ENCODE measurements around the gene BAIAP2L1. TPM values are rescaled to one million over a fixed set of nuclear protein-coding genes. Genes with fewer than 3 reads are reported as not detected.

BAIAP2L1 gene
- total RNA-seq, 1 experiment from 2014 or later = 60.9 TPM

- ChIA-PET POLR2A (interaction anchor here (0.6 kb wide), 1 partner anchor 39 kb away, joined by 7 read pairs; no protein-coding TSS in a partner anchor), CTCF (no interaction called here)
- Histone ChIP-seq H3K36me3 (ENCODE audit: control insufficient read depth, insufficient read depth, low read length) (no peaks in the 10 kb centered on the region; the same call in 1 of the 2 replicates), H3K4me1 (peaks cover 27% of the 10 kb centered on the region), H3K9me3 (peaks cover 12% of the 10 kb centered on the region), H3K27me3 (replicated peaks; ENCODE audit: control insufficient read depth, insufficient read depth, low read length) (no peaks in the 10 kb centered on the region), H3K4me3 (ENCODE audit: low read depth, low read length) (no peak overlapping the region; the same call in 1 of the 2 replicates)
- H3K9me3 Mint-ChIP-seq (ENCODE audit: unreplicated experiment) = no peaks in the 10 kb centered on the region
- no TSS peak for BruUV-seq (replicated peaks)
- H3K36me3 Mint-ChIP-seq (ENCODE audit: insufficient read depth, unreplicated experiment) = peaks cover 51% of the 10 kb centered on the region
- peaks cover 17% of the 10 kb centered on the region for H3K4me1 Mint-ChIP-seq (ENCODE audit: low read depth, unreplicated experiment)
- H3K4me3 Mint-ChIP-seq (ENCODE audit: unreplicated experiment) = peak overlapping the region; percentile 75
- TF ChIP-seq, protein P1, sequence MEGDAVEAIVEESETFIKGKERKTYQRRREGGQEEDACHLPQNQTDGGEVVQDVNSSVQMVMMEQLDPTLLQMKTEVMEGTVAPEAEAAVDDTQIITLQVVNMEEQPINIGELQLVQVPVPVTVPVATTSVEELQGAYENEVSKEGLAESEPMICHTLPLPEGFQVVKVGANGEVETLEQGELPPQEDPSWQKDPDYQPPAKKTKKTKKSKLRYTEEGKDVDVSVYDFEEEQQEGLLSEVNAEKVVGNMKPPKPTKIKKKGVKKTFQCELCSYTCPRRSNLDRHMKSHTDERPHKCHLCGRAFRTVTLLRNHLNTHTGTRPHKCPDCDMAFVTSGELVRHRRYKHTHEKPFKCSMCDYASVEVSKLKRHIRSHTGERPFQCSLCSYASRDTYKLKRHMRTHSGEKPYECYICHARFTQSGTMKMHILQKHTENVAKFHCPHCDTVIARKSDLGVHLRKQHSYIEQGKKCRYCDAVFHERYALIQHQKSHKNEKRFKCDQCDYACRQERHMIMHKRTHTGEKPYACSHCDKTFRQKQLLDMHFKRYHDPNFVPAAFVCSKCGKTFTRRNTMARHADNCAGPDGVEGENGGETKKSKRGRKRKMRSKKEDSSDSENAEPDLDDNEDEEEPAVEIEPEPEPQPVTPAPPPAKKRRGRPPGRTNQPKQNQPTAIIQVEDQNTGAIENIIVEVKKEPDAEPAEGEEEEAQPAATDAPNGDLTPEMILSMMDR (IDR thresholded peaks at IDR 0.05; ENCODE audit: insufficient read depth in 1 of 2, low read depth in 1 of 2, low read length in 1 of 2, severe bottlenecking in 1 of 2, unreplicated experiment in 1 of 2) = no peak
- no peaks in the 10 kb centered on the region for H3K27me3 Mint-ChIP-seq (ENCODE audit: insufficient read depth, unreplicated experiment)
- no peak for DNase-seq
- H3K27ac Mint-ChIP-seq (ENCODE audit: unreplicated experiment) = peak overlapping the region; percentile 67
- intact Hi-C loops (cut with micrococcal nuclease; ENCODE audit: unreplicated experiment) = no loop called here
Measured at GRCh38 chr7:98399462-98399861, 1.4 kb downstream of the BAIAP2L1 start.

- no peak overlapping the region for H3K27ac Mint-ChIP-seq (ENCODE audit: unreplicated experiment)
- intact Hi-C loops (cut with micrococcal nuclease; ENCODE audit: unreplicated experiment) = no loop called here
- H3K27me3 Mint-ChIP-seq (ENCODE audit: insufficient read depth, unreplicated experiment) = no peaks in the 10 kb centered on the region
- DNase-seq = no peak
- Histone ChIP-seq H3K4me3 (ENCODE audit: low read depth, low read length) (no peak overlapping the region), H3K9me3 (peaks cover 13% of the 10 kb centered on the region), H3K4me1 (peaks cover 29% of the 10 kb centered on the region), H3K27me3 (replicated peaks; ENCODE audit: control insufficient read depth, insufficient read depth, low read length) (no peaks in the 10 kb centered on the region), H3K36me3 (ENCODE audit: control insufficient read depth, insufficient read depth, low read length) (no peaks in the 10 kb centered on the region; the same call in 1 of the 2 replicates)
- ChIA-PET POLR2A (no interaction called here), CTCF (no interaction called here)
- H3K36me3 Mint-ChIP-seq (ENCODE audit: insufficient read depth, unreplicated experiment) = peaks cover 54% of the 10 kb centered on the region
- TF ChIP-seq, protein P1 (IDR thresholded peaks at IDR 0.05; ENCODE audit: insufficient read depth in 1 of 2, low read depth in 1 of 2, low read length in 1 of 2, severe bottlenecking in 1 of 2, unreplicated experiment in 1 of 2) = no peak
- BruUV-seq (replicated peaks) = TSS peak; percentile 43
- peak overlapping the region; percentile 75 for H3K4me3 Mint-ChIP-seq (ENCODE audit: unreplicated experiment)
- H3K4me1 Mint-ChIP-seq (ENCODE audit: low read depth, unreplicated experiment) = peaks cover 17% of the 10 kb centered on the region
- H3K9me3 Mint-ChIP-seq (ENCODE audit: unreplicated experiment) = no peaks in the 10 kb centered on the region
Measured at GRCh38 chr7:98398567-98399372, 2.1 kb downstream of the BAIAP2L1 start.

- no peak for DNase-seq
- Mint-ChIP-seq H3K27me3 (ENCODE audit: insufficient read depth, unreplicated experiment) (no peaks in the 10 kb centered on the region), H3K4me3 (ENCODE audit: unreplicated experiment) (no peak overlapping the region), H3K4me1 (ENCODE audit: low read depth, unreplicated experiment) (peaks cover 17% of the 10 kb centered on the region), H3K27ac (ENCODE audit: unreplicated experiment) (no peak overlapping the region), H3K36me3 (ENCODE audit: insufficient read depth, unreplicated experiment) (peaks cover 74% of the 10 kb centered on the region), H3K9me3 (ENCODE audit: unreplicated experiment) (no peaks in the 10 kb centered on the region)
- POLR2A ChIA-PET = no interaction called here
- CTCF ChIA-PET = no interaction called here
- Histone ChIP-seq H3K9me3 (peaks cover 13% of the 10 kb centered on the region), H3K4me3 (ENCODE audit: low read depth, low read length) (no peak overlapping the region), H3K4me1 (peaks cover 30% of the 10 kb centered on the region), H3K27me3 (replicated peaks; ENCODE audit: control insufficient read depth, insufficient read depth, low read length) (no peaks in the 10 kb centered on the region), H3K36me3 (ENCODE audit: control insufficient read depth, insufficient read depth, low read length) (no peaks in the 10 kb centered on the region; the same call in 1 of the 2 replicates)
- intact Hi-C loops (cut with micrococcal nuclease; ENCODE audit: unreplicated experiment) = no loop called here
- TF ChIP-seq, protein P1 (IDR thresholded peaks at IDR 0.05; ENCODE audit: insufficient read depth in 1 of 2, low read depth in 1 of 2, low read length in 1 of 2, severe bottlenecking in 1 of 2, unreplicated experiment in 1 of 2) = no peak
- no TSS peak for BruUV-seq (replicated peaks)
Measured at GRCh38 chr7:98396768-98397167, 4.1 kb downstream of the BAIAP2L1 start.
